LoVo (cell line): ENCODE results near the gene DLG1.
"Not testable (repeated sequence)": the region's sequence is repeated elsewhere in the genome, so short reads cannot be mapped to it uniquely, and the experiment has no call there.

Experiments
- DNase-seq: peaks from one replicate; pipeline ENCODE4 v3.0.0-alpha.2; 2016; ENCODE audit warnings: low spot score

Gene DLG1

GRCh38 chr3:197209366-197210260, 88.8 kb downstream of the DLG1 start:
- DNase-seq, result no peak

GRCh38 chr3:197206913-197207312, 91.5 kb downstream of the DLG1 start:
- DNase-seq, result no peak

GRCh38 chr3:197205675-197206074, 92.7 kb downstream of the DLG1 start:
- DNase-seq, result no peak

GRCh38 chr3:197205265-197205664, 93.1 kb downstream of the DLG1 start:
- no peak for DNase-seq

- DNase-seq, result no peak
Measured at GRCh38 chr3:197204736-197205135, 93.7 kb downstream of the DLG1 start.

GRCh38 chr3:197203714-197204146, 94.7 kb downstream of the DLG1 start:
- no peak for DNase-seq

- no peak for DNase-seq
Measured at GRCh38 chr3:197202694-197203093, 95.7 kb downstream of the DLG1 start.

GRCh38 chr3:197201791-197202452, 96.5 kb downstream of the DLG1 start:
- DNase-seq, result no peak

GRCh38 chr3:197200856-197201255, 97.6 kb downstream of the DLG1 start:
- not testable (repeated sequence) for DNase-seq

- no peak for DNase-seq
Measured at GRCh38 chr3:197197334-197197733, 101.1 kb downstream of the DLG1 start.

GRCh38 chr3:197196192-197196591, 102.2 kb downstream of the DLG1 start:
- DNase-seq, result no peak

GRCh38 chr3:197195326-197195725, 103.1 kb downstream of the DLG1 start:
- DNase-seq, result no peak

- DNase-seq, result not testable (repeated sequence)
Measured at GRCh38 chr3:197193759-197194158, 104.7 kb downstream of the DLG1 start.

GRCh38 chr3:197191897-197192296, 106.5 kb downstream of the DLG1 start:
- DNase-seq, result no peak

- DNase-seq, result no peak
Measured at GRCh38 chr3:197189623-197190022, 108.8 kb downstream of the DLG1 start.

- no peak for DNase-seq
Measured at GRCh38 chr3:197188963-197189362, 109.4 kb downstream of the DLG1 start.

GRCh38 chr3:197186887-197187588, 111.4 kb downstream of the DLG1 start:
- DNase-seq, result peak; percentile 64

- no peak for DNase-seq
Measured at GRCh38 chr3:197183582-197183981, 114.8 kb downstream of the DLG1 start.

- no peak for DNase-seq
Measured at GRCh38 chr3:197181741-197182140, 116.7 kb downstream of the DLG1 start.

GRCh38 chr3:197178998-197179397, 119.4 kb downstream of the DLG1 start:
- DNase-seq, result no peak

GRCh38 chr3:197175503-197175902, 122.9 kb downstream of the DLG1 start:
- DNase-seq, result no peak

GRCh38 chr3:197174927-197175326, 123.5 kb downstream of the DLG1 start:
- no peak for DNase-seq

- no peak for DNase-seq
Measured at GRCh38 chr3:197173620-197174019, 124.8 kb downstream of the DLG1 start.
